Tibial nerve (tissue), 4 donors: ENCODE results near the gene CASP1. TPM values are rescaled to one million over a fixed set of nuclear protein-coding genes. Genes with fewer than 3 reads are reported as not detected.
"Not testable (repeated sequence)": the region's sequence is repeated elsewhere in the genome, so short reads cannot be mapped to it uniquely, and the experiment has no call there.

Experiments used
- DNase-seq, 2 donors: peaks; one replicate each; pipeline ENCODE4 v3.0.0-alpha.2; 2019; ENCODE audit warnings: low spot score in 2 of 2
- H3K27ac ChIP-seq, 4 donors: fragments of 200-600 bp; sonication (generic) in 3 of 4; one replicate each; pipeline ENCODE4 v1.5.1; 2017 to 2019; ENCODE audit warnings: mild to moderate bottlenecking in 1 of 4
- H3K27me3 ChIP-seq, 2 donors: fragments of 200-600 bp; sonication (generic) in 1 of 2; one replicate each; pipeline versions ENCODE4 v1.5.1 to v1.6.0; 2017 to 2019
- H3K36me3 ChIP-seq, 3 donors: fragments of 200-600 bp; sonication (generic); one replicate each; pipeline ENCODE4 v1.5.1; 2018 to 2019
- H3K4me1 ChIP-seq, 4 donors: fragments of 200-600 bp; sonication (generic) in 3 of 4; one replicate each; pipeline ENCODE4 v1.5.1; 2017 to 2019
- H3K4me3 ChIP-seq, 4 donors: fragments of 200-600 bp; sonication (generic) in 3 of 4; one replicate each; pipeline ENCODE4 v1.5.1; 2017 to 2019; ENCODE audit warnings: mild to moderate bottlenecking in 1 of 4, moderate library complexity in 1 of 4
- H3K9me3 ChIP-seq, 4 donors: fragments of 200-600 bp; sonication (generic) in 3 of 4; one replicate each; pipeline ENCODE4 v1.5.1; 2017 to 2019
- CTCF ChIP-seq, 5 experiments: fragments of 200-600 bp in 3 of 5; fragments of 450-650 bp in 2 of 5; sonication (generic) in 3 of 5; IDR thresholded peaks; one replicate each; pipeline ENCODE4 v1.5.1; 2016 to 2019; ENCODE audit warnings: antibody characterized with exemption in 5 of 5, mild to moderate bottlenecking in 3 of 5, moderate library complexity in 2 of 5
- EP300 ChIP-seq, 2 donors: sonication (generic); formaldehyde crosslinking; IDR thresholded peaks; one replicate each; pipeline ENCODE4 v1.6.1; 2017; ENCODE audit warnings: antibody characterized with exemption in 2 of 2, mild to moderate bottlenecking in 1 of 2
- POLR2A ChIP-seq, 2 donors: fragments of 450-650 bp; IDR thresholded peaks; one replicate each; pipeline ENCODE4 v1.6.1; 2017; ENCODE audit warnings: antibody characterized with exemption in 2 of 2, mild to moderate bottlenecking in 2 of 2, moderate library complexity in 2 of 2
- WGBS, 2 donors: methylation state at CpG; one replicate each; pipeline ENCODE4 v1.1.5; 2018; 5-methylcytosine and 5-hydroxymethylcytosine counted together
- total RNA-seq, 4 donors: library from RNA; depleted of rRNA; stranded (reverse); fragments of >200 nt; gene quantifications; one replicate each; pipeline ENCODE4 v1.1.0, GENCODE V29; 2016

CASP1 gene
- total RNA-seq, 4 donors from 2014 or later: 8.5 to 15.0 (median 8.9) TPM

GRCh38 chr11:105074166-105074530 is 39.2 kb upstream of the CASP1 start:
- no peaks in the 10 kb centered on the region for H3K36me3 ChIP-seq
- H3K9me3 ChIP-seq: no peaks in the 10 kb centered on the region
- H3K27ac ChIP-seq: no peak overlapping the region
- 88 to 93% methylated on average over 2 of the region's 2 CpGs for WGBS, 2 donors
- H3K4me1 ChIP-seq: no peaks in the 10 kb centered on the region
- H3K4me3 ChIP-seq: no peak overlapping the region
- DNase-seq: no peak
- no peaks in the 10 kb centered on the region for H3K27me3 ChIP-seq
- TF ChIP-seq POLR2A (IDR thresholded peaks at IDR 0.05) (no peak), EP300 (IDR thresholded peaks at IDR 0.05) (no peak)

GRCh38 chr11:105073456-105074165 is 38.7 kb upstream of the CASP1 start:
- 92 to 97% methylated on average over 1 of the region's 1 CpG for WGBS, 2 donors
- no peak for DNase-seq
- no peaks in the 10 kb centered on the region for H3K4me1 ChIP-seq
- H3K36me3 ChIP-seq: no peaks in the 10 kb centered on the region
- no peaks in the 10 kb centered on the region for H3K27me3 ChIP-seq
- TF ChIP-seq POLR2A (IDR thresholded peaks at IDR 0.05): no peak
- no peak for TF ChIP-seq EP300 (IDR thresholded peaks at IDR 0.05)
- no peak for TF ChIP-seq CTCF (IDR thresholded peaks at IDR 0.05)
- no peak overlapping the region for H3K4me3 ChIP-seq
- H3K27ac ChIP-seq: no peak overlapping the region
- H3K9me3 ChIP-seq: no peaks in the 10 kb centered on the region

GRCh38 chr11:105072080-105072479 is 37.1 kb upstream of the CASP1 start:
- not testable (repeated sequence) for H3K27ac ChIP-seq, H3K9me3 ChIP-seq, H3K4me3 ChIP-seq, H3K4me1 ChIP-seq, H3K36me3 ChIP-seq, H3K27me3 ChIP-seq, DNase-seq
- 45% methylated on average over 2 of the region's 2 CpGs; no CpG with 5 or more reads in 1 of the 2 donors for WGBS, 2 donors

- TF ChIP-seq CTCF (IDR thresholded peaks at IDR 0.05) (no peak), POLR2A (IDR thresholded peaks at IDR 0.05) (no peak), EP300 (IDR thresholded peaks at IDR 0.05) (no peak)
- no peaks in the 10 kb centered on the region for H3K36me3 ChIP-seq
- WGBS, 2 donors: 83% methylated on average over 4 of the region's 4 CpGs
- no peaks in the 10 kb centered on the region for H3K9me3 ChIP-seq
- no peaks in the 10 kb centered on the region for H3K27me3 ChIP-seq
- DNase-seq: no peak
- H3K4me3 ChIP-seq: no peak overlapping the region
- no peaks in the 10 kb centered on the region for H3K4me1 ChIP-seq
- H3K27ac ChIP-seq: no peak overlapping the region
Measured at GRCh38 chr11:105071089-105071732, 36.3 kb upstream of the CASP1 start.

GRCh38 chr11:105070306-105070705 is 35.4 kb upstream of the CASP1 start:
- no peak for DNase-seq
- TF ChIP-seq CTCF (IDR thresholded peaks at IDR 0.05): no peak
- TF ChIP-seq EP300 (IDR thresholded peaks at IDR 0.05): no peak
- no peak for TF ChIP-seq POLR2A (IDR thresholded peaks at IDR 0.05)
- Histone ChIP-seq H3K36me3 (no peaks in the 10 kb centered on the region), H3K27me3 (no peaks in the 10 kb centered on the region), H3K4me1 (no peaks in the 10 kb centered on the region), H3K27ac (no peak overlapping the region), H3K4me3 (no peak overlapping the region), H3K9me3 (no peaks in the 10 kb centered on the region)
- WGBS, 2 donors: 89 to 95% methylated on average over 4 of the region's 4 CpGs

- DNase-seq, H3K27ac ChIP-seq, H3K4me1 ChIP-seq, H3K4me3 ChIP-seq, H3K9me3 ChIP-seq, H3K27me3 ChIP-seq, H3K36me3 ChIP-seq: not testable (repeated sequence)
- 46 to 92% methylated on average over 2 of the region's 2 CpGs for WGBS, 2 donors
Measured at GRCh38 chr11:105069749-105070148, 34.8 kb upstream of the CASP1 start.

- H3K36me3 ChIP-seq, H3K27ac ChIP-seq, H3K4me1 ChIP-seq, H3K9me3 ChIP-seq, H3K27me3 ChIP-seq, DNase-seq: not testable (repeated sequence)
- peak overlapping the region in 1 of 4 donors; percentile 18 for H3K4me3 ChIP-seq
- WGBS, 2 donors: 42 to 48% methylated on average over 9 of the region's 9 CpGs
Measured at GRCh38 chr11:105063245-105063941, 28.4 kb upstream of the CASP1 start.
